ENCODE measurements around the gene TBKBP1.

DNA sequence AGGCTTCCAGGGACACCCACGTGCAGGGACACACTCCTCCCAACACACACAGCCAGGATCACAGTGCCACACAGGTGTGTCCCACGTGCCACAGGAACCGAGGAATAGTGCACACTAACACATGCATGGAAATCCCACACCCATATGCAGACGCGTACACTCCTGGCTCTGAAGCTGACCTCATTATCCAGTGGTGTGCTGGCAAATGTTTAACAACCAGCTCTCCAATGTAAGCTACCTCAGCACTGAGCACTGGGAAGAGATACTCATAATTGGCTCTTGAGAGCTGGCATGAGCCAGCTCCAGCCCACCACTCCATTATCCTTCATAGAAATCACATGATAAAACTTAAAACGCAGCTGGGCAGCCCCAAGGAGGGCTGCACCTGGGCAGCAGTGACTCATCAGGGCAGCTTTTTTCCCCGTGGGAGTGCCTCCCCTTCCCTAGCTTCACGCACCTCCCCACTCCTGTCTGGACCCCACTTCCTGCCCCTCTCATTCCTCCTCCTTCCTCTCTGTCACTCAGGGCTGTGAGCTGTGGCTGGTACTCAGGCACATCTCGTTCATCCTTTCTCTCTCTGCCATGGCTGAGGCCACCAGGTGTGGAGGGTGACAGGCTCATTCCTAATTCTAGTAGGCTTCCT is 24.1 kb downstream of the TBKBP1 start:
- TF ChIP-seq CTCF (IDR thresholded peaks at IDR 0.05) = no peak
- TF ChIP-seq POLR2A (IDR thresholded peaks at IDR 0.05) = no peak
- no peak for TF ChIP-seq POLR2AphosphoS5 (IDR thresholded peaks at IDR 0.05)
- TF ChIP-seq EP300 (IDR thresholded peaks at IDR 0.05) = no peak
